Mesothelial cell of epicardium (in vitro differentiated cells): Measurements from ENCODE around the gene MDGA2. TPM values are rescaled to one million over a fixed set of nuclear protein-coding genes. Genes with fewer than 3 reads are reported as not detected.

ENCODE experiments used
- DNase-seq, 2 experiments: peaks; one replicate each; pipeline ENCODE4 v3.0.0; 2021; ENCODE audit warnings: low spot score in 2 of 2; ENCODE audit not compliant: unreplicated experiment in 2 of 2
- H3K27ac Mint-ChIP-seq: 2 replicates; pipeline ENCODE4 v1.8.0; 2021; ENCODE audit warnings: mixed read lengths
- H3K27me3 Mint-ChIP-seq: 2 replicates; pipeline ENCODE4 v1.8.0; 2021; ENCODE audit warnings: low read depth, mixed read lengths
- H3K36me3 Mint-ChIP-seq: 2 replicates; pipeline ENCODE4 v1.8.0; 2021; ENCODE audit warnings: mixed read lengths
- H3K4me1 Mint-ChIP-seq: 2 replicates; pipeline ENCODE4 v1.8.0; 2021; ENCODE audit warnings: mixed read lengths
- H3K4me3 Mint-ChIP-seq: 2 replicates; pipeline ENCODE4 v1.8.0; 2021; ENCODE audit warnings: mild to moderate bottlenecking, moderate library complexity, mixed read lengths
- H3K9me3 Mint-ChIP-seq: 2 replicates; pipeline ENCODE4 v1.8.0; 2021; ENCODE audit warnings: mixed read lengths
- CTCF ChIP-seq: fragments of 200-600 bp; sonication (generic); IDR thresholded peaks from one replicate; pipeline ENCODE4 v1.5.0; 2021; ENCODE audit warnings: antibody characterized with exemption; ENCODE audit not compliant: unreplicated experiment
- total RNA-seq: library from RNA; stranded (reverse); gene quantifications from 3 replicates; pipeline ENCODE4 v1.2.1, GENCODE V29; 2021

The MDGA2 gene
- total RNA-seq, 1 donor from 2014 or later: 0.27 TPM

- Mint-ChIP-seq H3K9me3 (no peaks in the 10 kb centered on the region), H3K27me3 (no peaks in the 10 kb centered on the region), H3K27ac (no peak overlapping the region), H3K4me3 (no peak overlapping the region), H3K36me3 (no peaks in the 10 kb centered on the region), H3K4me1 (no peaks in the 10 kb centered on the region)
- TF ChIP-seq CTCF: no peak
- no peak for DNase-seq
Observed at GRCh38 chr14:47269756-47270492, 405.5 kb downstream of the MDGA2 start.

DNA sequence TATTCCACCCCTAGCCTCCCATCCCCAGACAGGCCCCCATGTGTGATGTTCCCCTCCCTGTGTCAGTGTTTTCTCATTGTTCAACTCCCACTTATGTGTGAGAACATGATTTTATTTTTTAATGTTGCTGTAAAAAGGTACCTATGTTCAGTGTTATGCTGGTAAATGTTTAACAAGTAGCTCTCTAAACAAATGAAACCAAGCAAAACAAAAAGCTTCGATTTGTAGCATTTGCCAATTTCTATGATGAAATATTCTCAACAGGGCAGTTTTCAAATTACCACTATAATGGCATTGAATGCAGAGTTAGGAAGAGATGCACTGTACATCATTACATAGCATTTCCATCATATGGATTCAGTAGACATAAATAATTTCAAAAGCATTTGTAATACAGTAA lies 410.6 kb downstream of the MDGA2 start:
- Mint-ChIP-seq H3K4me1 (peaks cover 4% of the 10 kb centered on the region), H3K27ac (no peak overlapping the region), H3K36me3 (no peaks in the 10 kb centered on the region), H3K27me3 (no peaks in the 10 kb centered on the region), H3K4me3 (no peak overlapping the region), H3K9me3 (no peaks in the 10 kb centered on the region)
- no peak for TF ChIP-seq CTCF
- no peak for DNase-seq

GRCh38 chr14:47262801-47263200 lies 412.6 kb downstream of the MDGA2 start:
- no peak for DNase-seq
- no peak for TF ChIP-seq CTCF
- no peaks in the 10 kb centered on the region for H3K9me3 Mint-ChIP-seq
- H3K36me3 Mint-ChIP-seq: no peaks in the 10 kb centered on the region
- no peaks in the 10 kb centered on the region for H3K27me3 Mint-ChIP-seq
- no peak overlapping the region for H3K4me3 Mint-ChIP-seq
- H3K4me1 Mint-ChIP-seq: peaks cover 4% of the 10 kb centered on the region
- no peak overlapping the region for H3K27ac Mint-ChIP-seq

GRCh38 chr14:47261350-47261749 lies 414.1 kb downstream of the MDGA2 start:
- no peaks in the 10 kb centered on the region for H3K27me3 Mint-ChIP-seq
- H3K4me1 Mint-ChIP-seq: peaks cover 4% of the 10 kb centered on the region
- no peak for DNase-seq
- TF ChIP-seq CTCF: no peak
- no peaks in the 10 kb centered on the region for H3K9me3 Mint-ChIP-seq
- H3K36me3 Mint-ChIP-seq: no peaks in the 10 kb centered on the region
- no peak overlapping the region for H3K27ac Mint-ChIP-seq
- no peak overlapping the region for H3K4me3 Mint-ChIP-seq

- H3K27ac Mint-ChIP-seq: no peak overlapping the region
- H3K9me3 Mint-ChIP-seq: no peaks in the 10 kb centered on the region
- DNase-seq: no peak
- H3K4me3 Mint-ChIP-seq: no peak overlapping the region
- no peaks in the 10 kb centered on the region for H3K36me3 Mint-ChIP-seq
- H3K4me1 Mint-ChIP-seq: peaks cover 4% of the 10 kb centered on the region
- H3K27me3 Mint-ChIP-seq: no peaks in the 10 kb centered on the region
- no peak for TF ChIP-seq CTCF
Observed at GRCh38 chr14:47259796-47260195, 415.6 kb downstream of the MDGA2 start.

DNA sequence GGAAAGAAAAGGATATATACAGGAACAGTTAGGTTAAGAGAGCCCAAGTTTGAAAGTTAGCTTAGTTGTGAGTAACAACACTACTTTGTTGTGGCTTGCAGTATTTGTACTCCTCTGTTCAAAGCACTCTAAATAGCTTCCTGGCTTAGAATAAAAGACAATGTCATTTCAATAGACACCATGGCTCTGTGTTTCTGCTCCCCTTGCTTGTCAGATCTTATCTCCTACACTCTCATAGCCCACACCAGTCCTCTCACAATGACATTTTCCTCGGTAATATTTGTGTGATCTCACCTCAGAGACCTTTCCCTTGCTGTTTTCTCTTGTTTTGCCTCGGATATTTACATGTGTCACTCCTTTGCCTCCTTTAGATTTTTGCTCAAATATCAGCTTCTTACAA lies 418.4 kb downstream of the MDGA2 start:
- Mint-ChIP-seq H3K27me3 (no peaks in the 10 kb centered on the region), H3K27ac (no peak overlapping the region), H3K4me1 (peaks cover 2% of the 10 kb centered on the region), H3K36me3 (peaks cover 5% of the 10 kb centered on the region), H3K4me3 (no peak overlapping the region), H3K9me3 (peaks cover 12% of the 10 kb centered on the region)
- DNase-seq: no peak
- no peak for TF ChIP-seq CTCF
